ENCODE measurements around the gene LAMB3.

DNA sequence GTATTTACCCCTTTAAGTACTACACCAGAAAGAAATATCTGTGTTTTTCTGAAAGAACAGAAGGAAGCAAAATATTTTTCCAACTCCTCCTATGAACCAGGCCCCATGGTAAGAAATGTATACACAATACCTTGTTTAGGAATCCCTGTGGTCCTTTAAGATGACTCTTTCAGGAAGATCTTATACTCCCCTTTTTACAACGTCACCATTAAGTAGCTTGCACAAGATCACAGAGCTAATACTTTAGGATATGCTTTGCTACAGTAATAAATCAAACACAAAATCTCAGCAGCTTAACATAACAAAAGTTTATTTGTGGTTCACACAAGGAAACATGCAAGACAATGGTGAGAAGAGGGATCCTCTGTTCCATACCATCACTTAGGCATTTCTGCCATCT is 8.8 kb upstream of the LAMB3 start:
- TF ChIP-seq, protein P1, sequence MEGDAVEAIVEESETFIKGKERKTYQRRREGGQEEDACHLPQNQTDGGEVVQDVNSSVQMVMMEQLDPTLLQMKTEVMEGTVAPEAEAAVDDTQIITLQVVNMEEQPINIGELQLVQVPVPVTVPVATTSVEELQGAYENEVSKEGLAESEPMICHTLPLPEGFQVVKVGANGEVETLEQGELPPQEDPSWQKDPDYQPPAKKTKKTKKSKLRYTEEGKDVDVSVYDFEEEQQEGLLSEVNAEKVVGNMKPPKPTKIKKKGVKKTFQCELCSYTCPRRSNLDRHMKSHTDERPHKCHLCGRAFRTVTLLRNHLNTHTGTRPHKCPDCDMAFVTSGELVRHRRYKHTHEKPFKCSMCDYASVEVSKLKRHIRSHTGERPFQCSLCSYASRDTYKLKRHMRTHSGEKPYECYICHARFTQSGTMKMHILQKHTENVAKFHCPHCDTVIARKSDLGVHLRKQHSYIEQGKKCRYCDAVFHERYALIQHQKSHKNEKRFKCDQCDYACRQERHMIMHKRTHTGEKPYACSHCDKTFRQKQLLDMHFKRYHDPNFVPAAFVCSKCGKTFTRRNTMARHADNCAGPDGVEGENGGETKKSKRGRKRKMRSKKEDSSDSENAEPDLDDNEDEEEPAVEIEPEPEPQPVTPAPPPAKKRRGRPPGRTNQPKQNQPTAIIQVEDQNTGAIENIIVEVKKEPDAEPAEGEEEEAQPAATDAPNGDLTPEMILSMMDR (IDR thresholded peaks at IDR 0.05): no peak
- TF ChIP-seq EP300 (IDR thresholded peaks at IDR 0.05): no peak
- no peak for TF ChIP-seq POLR2AphosphoS5 (IDR thresholded peaks at IDR 0.05)
- no peak for TF ChIP-seq POLR2A (IDR thresholded peaks at IDR 0.05)
